Measurements from ENCODE around the gene MROH8. TPM values are rescaled to one million over a fixed set of nuclear protein-coding genes. Genes with fewer than 3 reads are reported as not detected.

Gene MROH8
- polyA plus RNA-seq, 1 of the 3 experiments (the other 2 are of a cell fraction) = 3.5 TPM

DNA sequence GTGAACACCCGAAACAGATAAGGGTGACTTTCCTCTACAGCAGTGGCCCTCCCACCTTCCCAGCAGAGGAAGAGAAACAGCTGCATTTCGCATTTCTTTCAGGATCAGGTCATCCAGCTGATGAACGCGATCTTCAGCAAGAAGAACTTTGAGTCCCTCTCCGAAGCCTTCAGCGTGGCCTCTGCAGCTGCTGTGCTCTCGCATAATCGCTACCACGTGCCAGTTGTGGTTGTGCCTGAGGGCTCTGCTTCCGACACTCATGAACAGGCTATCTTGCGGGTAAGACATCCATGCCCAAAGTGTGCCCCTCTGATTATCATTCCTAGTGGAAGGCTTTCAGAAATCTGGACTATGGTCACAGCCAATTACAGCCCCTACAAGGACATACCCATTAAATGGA lies 27.8 kb upstream of the MROH8 start (continued):
- TF ChIP-seq REST (IDR thresholded peaks at IDR 0.05; ENCODE audit: low read depth, low read length) (no peak), ELF1 (IDR thresholded peaks at IDR 0.05) (no peak), RCOR1 (IDR thresholded peaks at IDR 0.05; ENCODE audit: low read length) (no peak)

DNA sequence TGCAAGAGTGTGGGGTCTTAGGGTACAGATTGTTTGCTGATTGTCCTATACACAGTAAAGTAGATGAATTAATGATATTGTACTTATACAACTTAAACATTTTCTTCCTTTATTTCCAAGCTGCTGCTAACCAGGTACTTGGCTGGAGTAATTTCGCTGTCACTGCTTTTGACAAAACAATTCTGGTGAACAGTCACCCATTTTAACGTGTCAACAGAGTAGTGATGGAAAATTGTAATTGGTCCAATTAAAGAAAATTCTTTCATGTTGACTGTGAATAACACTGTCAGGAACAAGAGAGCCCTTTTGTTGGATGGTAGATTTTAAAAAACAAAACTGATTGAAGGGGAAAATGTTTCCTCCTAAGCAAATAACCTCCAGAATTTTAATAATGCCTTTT lies 26.4 kb upstream of the MROH8 start:
- H3K36me3 ChIP-seq (replicated peaks in 1 of 2; ENCODE audit: control insufficient read depth in 1 of 2, insufficient read depth in 2 of 2, low read length in 1 of 2) = peaks cover 63 to 81% of the 10 kb centered on the region in 2 experiments
- WGBS (ENCODE audit: low lambda C conversion rate) = 93% methylated on average over 2 of the region's 2 CpGs
- POLR2A ChIA-PET = no interaction called here
- TF ChIP-seq NFIC (IDR thresholded peaks at IDR 0.05; ENCODE audit: borderline replicate concordance) = no peak
- TF ChIP-seq POLR2AphosphoS5 (IDR thresholded peaks at IDR 0.05; ENCODE audit: low read depth, low read length) = no peak
- TF ChIP-seq, protein P1, sequence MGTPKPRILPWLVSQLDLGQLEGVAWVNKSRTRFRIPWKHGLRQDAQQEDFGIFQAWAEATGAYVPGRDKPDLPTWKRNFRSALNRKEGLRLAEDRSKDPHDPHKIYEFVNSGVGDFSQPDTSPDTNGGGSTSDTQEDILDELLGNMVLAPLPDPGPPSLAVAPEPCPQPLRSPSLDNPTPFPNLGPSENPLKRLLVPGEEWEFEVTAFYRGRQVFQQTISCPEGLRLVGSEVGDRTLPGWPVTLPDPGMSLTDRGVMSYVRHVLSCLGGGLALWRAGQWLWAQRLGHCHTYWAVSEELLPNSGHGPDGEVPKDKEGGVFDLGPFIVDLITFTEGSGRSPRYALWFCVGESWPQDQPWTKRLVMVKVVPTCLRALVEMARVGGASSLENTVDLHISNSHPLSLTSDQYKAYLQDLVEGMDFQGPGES (IDR thresholded peaks at IDR 0.05; ENCODE audit: low read depth, low read length) = no peak
- TF ChIP-seq, protein P2, sequence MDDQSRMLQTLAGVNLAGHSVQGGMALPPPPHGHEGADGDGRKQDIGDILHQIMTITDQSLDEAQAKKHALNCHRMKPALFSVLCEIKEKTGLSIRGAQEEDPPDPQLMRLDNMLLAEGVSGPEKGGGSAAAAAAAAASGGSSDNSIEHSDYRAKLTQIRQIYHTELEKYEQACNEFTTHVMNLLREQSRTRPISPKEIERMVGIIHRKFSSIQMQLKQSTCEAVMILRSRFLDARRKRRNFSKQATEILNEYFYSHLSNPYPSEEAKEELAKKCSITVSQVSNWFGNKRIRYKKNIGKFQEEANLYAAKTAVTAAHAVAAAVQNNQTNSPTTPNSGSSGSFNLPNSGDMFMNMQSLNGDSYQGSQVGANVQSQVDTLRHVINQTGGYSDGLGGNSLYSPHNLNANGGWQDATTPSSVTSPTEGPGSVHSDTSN (IDR thresholded peaks at IDR 0.05) = no peak
- TF ChIP-seq, protein P3, sequence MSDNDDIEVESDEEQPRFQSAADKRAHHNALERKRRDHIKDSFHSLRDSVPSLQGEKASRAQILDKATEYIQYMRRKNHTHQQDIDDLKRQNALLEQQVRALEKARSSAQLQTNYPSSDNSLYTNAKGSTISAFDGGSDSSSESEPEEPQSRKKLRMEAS (IDR thresholded peaks at IDR 0.05; ENCODE audit: low read depth) = no peak
- TF ChIP-seq EP300 (IDR thresholded peaks at IDR 0.05; ENCODE audit: borderline replicate concordance in 1 of 2, low read depth in 1 of 2, low read length in 1 of 2) = no peak
- TF ChIP-seq SIN3A (IDR thresholded peaks at IDR 0.05; ENCODE audit: borderline replicate concordance, low read depth, low read length) = no peak
- TF ChIP-seq SMC3 (IDR thresholded peaks at IDR 0.05; ENCODE audit: low read depth, low read length) = no peak
- TF ChIP-seq, protein P4, sequence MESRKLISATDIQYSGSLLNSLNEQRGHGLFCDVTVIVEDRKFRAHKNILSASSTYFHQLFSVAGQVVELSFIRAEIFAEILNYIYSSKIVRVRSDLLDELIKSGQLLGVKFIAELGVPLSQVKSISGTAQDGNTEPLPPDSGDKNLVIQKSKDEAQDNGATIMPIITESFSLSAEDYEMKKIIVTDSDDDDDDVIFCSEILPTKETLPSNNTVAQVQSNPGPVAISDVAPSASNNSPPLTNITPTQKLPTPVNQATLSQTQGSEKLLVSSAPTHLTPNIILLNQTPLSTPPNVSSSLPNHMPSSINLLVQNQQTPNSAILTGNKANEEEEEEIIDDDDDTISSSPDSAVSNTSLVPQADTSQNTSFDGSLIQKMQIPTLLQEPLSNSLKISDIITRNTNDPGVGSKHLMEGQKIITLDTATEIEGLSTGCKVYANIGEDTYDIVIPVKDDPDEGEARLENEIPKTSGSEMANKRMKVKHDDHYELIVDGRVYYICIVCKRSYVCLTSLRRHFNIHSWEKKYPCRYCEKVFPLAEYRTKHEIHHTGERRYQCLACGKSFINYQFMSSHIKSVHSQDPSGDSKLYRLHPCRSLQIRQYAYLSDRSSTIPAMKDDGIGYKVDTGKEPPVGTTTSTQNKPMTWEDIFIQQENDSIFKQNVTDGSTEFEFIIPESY (IDR thresholded peaks at IDR 0.05; ENCODE audit: borderline replicate concordance, low read depth) = no peak
- TF ChIP-seq MXI1 (IDR thresholded peaks at IDR 0.05; ENCODE audit: low read depth, low read length) = no peak
- no peak for TF ChIP-seq FOXJ3 (CRISPR knock-in tag; IDR thresholded peaks at IDR 0.05)
- TF ChIP-seq EZH2phosphoT487 (IDR thresholded peaks at IDR 0.05; ENCODE audit: borderline replicate concordance, low read depth) = no peak
- TF ChIP-seq MEF2A (IDR thresholded peaks at IDR 0.05; ENCODE audit: borderline replicate concordance, low read depth) = no peak
- TF ChIP-seq RAD21 (IDR thresholded peaks at IDR 0.05; ENCODE audit: low read length) = no peak
- no peak for TF ChIP-seq RFX5 (IDR thresholded peaks at IDR 0.05; ENCODE audit: low read length)
- TF ChIP-seq TCF12 (IDR thresholded peaks at IDR 0.05) = no peak
- TF ChIP-seq GATA2 (CRISPR knock-in tag; IDR thresholded peaks at IDR 0.05) = no peak
- no peak for TF ChIP-seq CTCF (IDR thresholded peaks at IDR 0.05)
- no peak for TF ChIP-seq RCOR1 (IDR thresholded peaks at IDR 0.05; ENCODE audit: low read length)

More for the DNA sequence above, 26.4 kb upstream of the MROH8 start:
- H3K79me2 ChIP-seq (ENCODE audit: insufficient read depth) = peaks cover 28% of the 10 kb centered on the region
- no peak overlapping the region for H3K4me2 ChIP-seq
- no peak overlapping the region for H3K27ac ChIP-seq (ENCODE audit: low read depth in 2 of 2, low read length in 1 of 2)
- peaks cover 14% of the 10 kb centered on the region for H4K20me1 ChIP-seq (ENCODE audit: insufficient read depth)
- H3K9me2 ChIP-seq = no peaks in the 10 kb centered on the region
- no peaks in the 10 kb centered on the region for H3K9me3 ChIP-seq
- H3K27me3 ChIP-seq (ENCODE audit: insufficient read depth) = no peaks in the 10 kb centered on the region
- H2AFZ ChIP-seq (ENCODE audit: low read depth) = no peak overlapping the region
- no peak for DNase-seq
- no peak overlapping the region for H3K4me3 ChIP-seq (ENCODE audit: low read depth in 2 of 2, low read length in 1 of 2)
- CTCF ChIA-PET = interaction anchor here (1.3 to 2.3 kb wide), 3 partner anchors 11 to 17 kb away, joined by 3 to 13 read pairs (median 7); no protein-coding TSS in a partner anchor
- peaks cover 13 to 26% of the 10 kb centered on the region in 2 experiments for H3K4me1 ChIP-seq (ENCODE audit: control insufficient read depth in 1 of 2, insufficient read depth in 2 of 2, low read depth in 1 of 2, low read length in 1 of 2)
- no peak overlapping the region for H3K9ac ChIP-seq
- peaks cover 15% of the 10 kb centered on the region for H3F3A ChIP-seq (replicated peaks; ENCODE audit: insufficient read depth)
